Esophagus squamous epithelium (tissue), 4 donors: ENCODE results near the gene SPTBN4.

Source experiments
- POLR2A ChIP-seq, 4 donors: fragments of 450-650 bp; IDR thresholded peaks; one replicate each; pipeline ENCODE4 v1.6.1; 2017; ENCODE audit warnings: antibody characterized with exemption in 4 of 4, mild to moderate bottlenecking in 4 of 4, moderate library complexity in 3 of 4
- TF ChIP-seq, protein P1 (sequence below), 6 experiments: fragments of 450-650 bp in 4 of 6; fragments of 200-600 bp in 2 of 6; sonication (generic) in 2 of 6; IDR thresholded peaks; one replicate each; pipeline ENCODE4 v1.5.1; 2016 to 2019; ENCODE audit warnings: antibody characterized with exemption in 6 of 6, mild to moderate bottlenecking in 4 of 6, moderate library complexity in 4 of 6

- TF ChIP-seq, protein P1, sequence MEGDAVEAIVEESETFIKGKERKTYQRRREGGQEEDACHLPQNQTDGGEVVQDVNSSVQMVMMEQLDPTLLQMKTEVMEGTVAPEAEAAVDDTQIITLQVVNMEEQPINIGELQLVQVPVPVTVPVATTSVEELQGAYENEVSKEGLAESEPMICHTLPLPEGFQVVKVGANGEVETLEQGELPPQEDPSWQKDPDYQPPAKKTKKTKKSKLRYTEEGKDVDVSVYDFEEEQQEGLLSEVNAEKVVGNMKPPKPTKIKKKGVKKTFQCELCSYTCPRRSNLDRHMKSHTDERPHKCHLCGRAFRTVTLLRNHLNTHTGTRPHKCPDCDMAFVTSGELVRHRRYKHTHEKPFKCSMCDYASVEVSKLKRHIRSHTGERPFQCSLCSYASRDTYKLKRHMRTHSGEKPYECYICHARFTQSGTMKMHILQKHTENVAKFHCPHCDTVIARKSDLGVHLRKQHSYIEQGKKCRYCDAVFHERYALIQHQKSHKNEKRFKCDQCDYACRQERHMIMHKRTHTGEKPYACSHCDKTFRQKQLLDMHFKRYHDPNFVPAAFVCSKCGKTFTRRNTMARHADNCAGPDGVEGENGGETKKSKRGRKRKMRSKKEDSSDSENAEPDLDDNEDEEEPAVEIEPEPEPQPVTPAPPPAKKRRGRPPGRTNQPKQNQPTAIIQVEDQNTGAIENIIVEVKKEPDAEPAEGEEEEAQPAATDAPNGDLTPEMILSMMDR (IDR thresholded peaks at IDR 0.05): peak in 1 of 6 experiments; percentile 38
- no peak for TF ChIP-seq POLR2A (IDR thresholded peaks at IDR 0.05)
These were observed 117.2 kb downstream of the SPTBN4 start for GRCh38 chr19:40584007-40584406.
